ENCODE results near the gene FBXL14.
"Not testable (repeated sequence)": the region's sequence is repeated elsewhere in the genome, so short reads cannot be mapped to it uniquely, and the experiment has no call there.

The FBXL14 gene

DNA sequence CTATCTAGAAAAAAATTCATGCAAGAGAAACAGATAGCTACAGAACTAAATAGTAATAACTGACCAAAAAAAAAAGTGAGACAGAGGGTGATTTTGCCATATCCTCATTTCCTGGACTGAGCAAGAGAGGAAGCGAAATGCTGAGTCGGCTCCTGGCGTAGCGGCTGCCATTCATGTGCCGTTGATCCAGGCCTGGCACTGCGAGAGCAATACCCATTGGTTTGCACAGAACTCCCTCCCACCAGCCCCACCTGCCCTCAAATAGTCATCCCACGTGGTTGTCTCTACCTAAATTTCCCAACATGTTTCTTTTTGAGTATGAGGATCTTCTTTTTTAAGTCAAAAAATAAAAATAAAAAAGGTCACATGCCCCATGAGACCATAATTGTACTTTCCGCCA lies 25.2 kb upstream of the FBXL14 start:
- DNase-seq (ENCODE audit: low spot score), result no peak

GRCh38 chr12:1619159-1619558 lies 24.8 kb upstream of the FBXL14 start:
- DNase-seq (ENCODE audit: low spot score), result no peak

GRCh38 chr12:1618489-1618888 lies 24.1 kb upstream of the FBXL14 start:
- DNase-seq (ENCODE audit: low spot score), result no peak

DNA sequence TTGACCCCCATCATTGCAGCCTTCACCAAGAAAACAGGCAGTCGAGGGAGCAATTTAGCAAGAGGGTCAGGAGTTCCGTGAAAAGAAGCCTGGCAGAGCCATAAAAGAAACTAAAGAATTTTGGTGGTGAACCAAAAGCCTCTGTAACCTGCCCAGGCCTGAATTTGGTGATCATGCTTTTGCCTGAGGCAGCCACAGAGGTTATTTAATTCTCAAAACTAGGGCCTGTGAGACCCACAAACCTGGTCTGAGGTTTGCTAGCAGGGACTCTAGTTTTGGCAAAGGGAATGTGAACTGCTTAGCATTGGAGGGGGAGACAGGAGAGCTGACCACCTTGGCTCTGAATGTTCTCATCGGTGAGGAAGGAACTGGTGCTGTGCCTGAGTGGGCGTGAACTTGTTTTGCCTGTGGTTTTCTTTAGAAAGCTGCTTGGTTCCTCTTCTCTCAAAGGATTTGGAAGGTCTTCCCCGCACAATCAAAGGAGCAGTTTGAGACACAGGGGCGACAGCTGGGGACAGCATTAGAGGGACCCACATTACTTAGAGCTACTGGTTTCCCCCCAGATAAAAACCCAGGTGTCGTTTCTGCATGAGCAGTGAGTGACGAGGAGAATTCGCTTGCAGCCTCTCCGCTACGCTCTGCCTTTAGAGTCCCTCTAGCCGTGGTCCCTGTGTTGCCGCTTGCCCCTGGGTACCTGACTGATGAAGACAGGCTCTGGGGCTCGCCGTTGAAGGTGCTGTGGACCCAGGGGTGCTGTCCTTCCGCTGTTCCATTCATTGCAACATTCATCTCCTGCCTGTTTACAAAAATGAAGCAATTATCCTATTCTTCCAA lies 22.1 kb upstream of the FBXL14 start:
- DNase-seq (ENCODE audit: low spot score), result no peak

- DNase-seq (ENCODE audit: low spot score), result no peak
These were observed 20.0 kb upstream of the FBXL14 start for GRCh38 chr12:1614360-1614759.

GRCh38 chr12:1613860-1614259 lies 19.5 kb upstream of the FBXL14 start:
- no peak for DNase-seq (ENCODE audit: low spot score)

- DNase-seq (ENCODE audit: low spot score), result no peak
These were observed 17.6 kb upstream of the FBXL14 start for GRCh38 chr12:1611803-1612572.

GRCh38 chr12:1610072-1610643 lies 15.8 kb upstream of the FBXL14 start:
- DNase-seq (ENCODE audit: low spot score), result no peak

- no peak for DNase-seq (ENCODE audit: low spot score)
These were observed 14.3 kb upstream of the FBXL14 start for GRCh38 chr12:1608713-1609119.

- no peak for DNase-seq (ENCODE audit: low spot score)
These were observed 13.7 kb upstream of the FBXL14 start for GRCh38 chr12:1607940-1608712.

- DNase-seq (ENCODE audit: low spot score), result peak; percentile 71
These were observed 11.7 kb upstream of the FBXL14 start for GRCh38 chr12:1606021-1606622.

GRCh38 chr12:1605129-1606020 lies 11.0 kb upstream of the FBXL14 start:
- peak; percentile 85 for DNase-seq (ENCODE audit: low spot score)

DNA sequence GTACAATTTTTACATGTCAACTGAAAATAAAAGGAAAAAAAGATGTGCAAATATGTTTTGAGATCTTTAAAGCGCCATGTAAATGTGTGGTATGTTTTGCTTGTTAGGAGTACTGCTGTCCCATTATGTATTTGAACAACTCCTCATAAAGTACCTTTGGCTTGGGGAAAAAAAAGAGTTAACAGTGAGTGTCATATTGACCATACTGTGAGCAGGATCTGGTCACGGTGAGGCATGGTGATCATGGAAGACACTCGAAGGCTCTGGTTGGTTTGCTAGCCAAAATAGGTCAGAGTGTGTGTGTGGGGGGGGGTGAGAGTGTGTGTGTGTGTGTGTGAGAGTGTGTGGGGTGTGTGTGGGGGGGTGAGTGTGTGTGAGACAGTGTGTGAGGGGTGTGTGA lies 10.1 kb upstream of the FBXL14 start:
- DNase-seq (ENCODE audit: low spot score), result no peak

DNA sequence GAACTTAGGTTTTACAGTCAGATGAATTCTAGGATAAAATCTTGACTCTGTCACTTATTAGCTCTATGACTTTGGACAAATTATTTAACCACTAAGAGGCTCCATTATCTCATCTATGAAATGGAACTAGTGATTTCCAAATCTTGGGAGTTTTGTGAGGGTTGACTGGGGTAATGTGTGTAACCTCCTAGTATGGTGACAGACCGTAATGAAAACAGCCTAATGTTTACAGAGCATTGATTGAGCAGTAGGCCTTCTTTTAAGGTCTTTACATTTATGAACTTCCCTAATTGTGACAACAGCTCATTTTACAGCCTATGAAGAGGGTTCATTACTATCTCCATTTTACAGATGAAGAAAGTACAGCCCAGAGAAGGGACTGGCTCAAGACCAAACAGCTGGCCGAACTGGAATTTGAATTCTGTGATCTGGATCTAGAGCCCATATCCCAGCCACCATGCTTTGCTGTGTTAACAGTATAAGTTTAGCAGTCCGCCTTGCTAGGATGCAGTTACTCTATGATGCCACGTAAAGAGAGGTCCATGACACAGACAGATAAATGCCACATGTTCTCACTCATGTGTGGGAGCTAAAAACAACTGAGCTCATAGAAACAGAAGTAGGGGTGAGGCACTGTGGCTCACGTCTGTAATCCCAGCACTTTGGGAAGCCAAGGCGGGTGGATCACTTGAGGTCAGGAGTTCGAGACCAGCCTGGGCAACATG lies 9.1 kb upstream of the FBXL14 start:
- DNase-seq (ENCODE audit: low spot score), result no peak

- not testable (repeated sequence) for DNase-seq (ENCODE audit: low spot score)
These were observed 8.3 kb upstream of the FBXL14 start for GRCh38 chr12:1602706-1603105.

DNA sequence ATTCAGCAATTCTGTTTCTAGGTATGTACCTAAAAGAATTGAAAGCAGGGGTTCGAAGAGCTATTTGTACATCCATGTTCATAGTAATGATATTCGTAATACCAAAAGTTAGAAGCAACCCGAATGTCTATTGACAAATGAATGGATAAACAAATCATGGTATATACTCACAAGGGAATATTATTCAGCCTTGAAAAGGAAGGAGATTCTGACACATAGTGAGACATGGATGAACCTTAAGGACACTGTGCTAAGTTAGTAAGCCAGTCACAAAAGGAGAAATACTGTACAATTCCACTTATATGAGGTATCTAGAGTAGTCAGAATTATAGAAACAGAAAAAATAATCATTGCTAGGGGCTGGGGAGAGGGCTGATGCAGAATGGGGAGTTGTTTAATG lies 4.4 kb upstream of the FBXL14 start:
- no peak for DNase-seq (ENCODE audit: low spot score)

- no peak for DNase-seq (ENCODE audit: low spot score)
These were observed 1.4 kb upstream of the FBXL14 start for GRCh38 chr12:1595690-1596347.

- DNase-seq (ENCODE audit: low spot score), result no peak
These were observed 713 bp upstream of the FBXL14 start for GRCh38 chr12:1595026-1595561.

- DNase-seq (ENCODE audit: low spot score), result no peak
These were observed 448 bp downstream of the FBXL14 start for GRCh38 chr12:1594006-1594260.
